Neuron (in vitro differentiated cells): ENCODE results near the gene PRPF19.

ENCODE experiments used
- H2AFZ ChIP-seq: one replicate; pipeline ENCODE4 v1.6.1; 2013; ENCODE audit warnings: low read depth, mild to moderate bottlenecking, inconsistent platforms, low read length, moderate library complexity
- H3K27me3 ChIP-seq: one replicate; pipeline ENCODE4 v1.6.1; 2013; ENCODE audit warnings: low read length; ENCODE audit not compliant: insufficient read depth
- H3K36me3 ChIP-seq: one replicate; pipeline ENCODE4 v1.6.1; 2013; ENCODE audit warnings: low read length; ENCODE audit not compliant: insufficient read depth
- H3K4me1 ChIP-seq: one replicate; pipeline ENCODE4 v1.6.1; 2013; ENCODE audit warnings: low read length; ENCODE audit not compliant: insufficient read depth
- H3K4me3 ChIP-seq: 2 replicates; pipeline ENCODE4 v1.5.1; 2013; ENCODE audit warnings: mild to moderate bottlenecking, low read length, moderate library complexity
- H3K9me3 ChIP-seq: one replicate; pipeline ENCODE4 v1.6.1; 2013; ENCODE audit warnings: low read length

Gene PRPF19

GRCh38 chr11:60924906-60925853 lies 18.8 kb upstream of the PRPF19 start:
- Histone ChIP-seq H3K9me3 (no peaks in the 10 kb centered on the region), H3K4me1 (peaks cover 21% of the 10 kb centered on the region)

GRCh38 chr11:60924110-60924905 lies 17.9 kb upstream of the PRPF19 start, which contains the start of gene TMEM132A:
Gene TMEM132A (plus strand): TSS chr11:60924460. CDS start chr11:60924634, 174 bp downstream.
- H2AFZ ChIP-seq: peak within 1 kb of the TSS; percentile 39
- H3K9me3 ChIP-seq: no peaks in the 10 kb centered on the region
- peaks cover 61% of the 10 kb centered on the region for H3K36me3 ChIP-seq
- H3K4me1 ChIP-seq: peaks cover 21% of the 10 kb centered on the region
- no peaks in the 10 kb centered on the region for H3K27me3 ChIP-seq
- peak within 1 kb of the TSS; percentile 80 for H3K4me3 ChIP-seq

More at GRCh38 chr11:60924906-60925853, 18.8 kb upstream of the PRPF19 start:
- Histone ChIP-seq H2AFZ (peak overlapping the region; percentile 39), H3K36me3 (peaks cover 61% of the 10 kb centered on the region), H3K4me3 (peak overlapping the region; percentile 80), H3K27me3 (no peaks in the 10 kb centered on the region)

- no peaks in the 10 kb centered on the region for H3K27me3 ChIP-seq
- no peaks in the 10 kb centered on the region for H3K9me3 ChIP-seq
- H3K36me3 ChIP-seq: peaks cover 58% of the 10 kb centered on the region
- H2AFZ ChIP-seq: no peak overlapping the region
- peak overlapping the region; percentile 80 for H3K4me3 ChIP-seq
- H3K4me1 ChIP-seq: peaks cover 21% of the 10 kb centered on the region
Observed at GRCh38 chr11:60923800-60924109, 17.4 kb upstream of the PRPF19 start.

GRCh38 chr11:60923326-60923725 lies 16.9 kb upstream of the PRPF19 start:
- Histone ChIP-seq H3K36me3 (peaks cover 54% of the 10 kb centered on the region), H3K4me3 (no peak overlapping the region), H3K4me1 (peaks cover 21% of the 10 kb centered on the region), H2AFZ (no peak overlapping the region), H3K27me3 (no peaks in the 10 kb centered on the region), H3K9me3 (no peaks in the 10 kb centered on the region)

- H3K4me3 ChIP-seq: no peak overlapping the region
- no peaks in the 10 kb centered on the region for H3K27me3 ChIP-seq
- H3K9me3 ChIP-seq: no peaks in the 10 kb centered on the region
- H2AFZ ChIP-seq: no peak overlapping the region
- peaks cover 21% of the 10 kb centered on the region for H3K4me1 ChIP-seq
- H3K36me3 ChIP-seq: peaks cover 51% of the 10 kb centered on the region
Observed at GRCh38 chr11:60922906-60923305, 16.5 kb upstream of the PRPF19 start.

GRCh38 chr11:60921777-60922335 lies 15.5 kb upstream of the PRPF19 start:
- Histone ChIP-seq H2AFZ (no peak overlapping the region), H3K27me3 (no peaks in the 10 kb centered on the region), H3K4me1 (peaks cover 21% of the 10 kb centered on the region), H3K36me3 (peaks cover 41% of the 10 kb centered on the region), H3K4me3 (no peak overlapping the region), H3K9me3 (no peaks in the 10 kb centered on the region)

GRCh38 chr11:60921259-60921658 lies 14.9 kb upstream of the PRPF19 start:
- peaks cover 39% of the 10 kb centered on the region for H3K36me3 ChIP-seq
- H3K27me3 ChIP-seq: no peaks in the 10 kb centered on the region
- H2AFZ ChIP-seq: no peak overlapping the region
- no peaks in the 10 kb centered on the region for H3K9me3 ChIP-seq
- no peak overlapping the region for H3K4me3 ChIP-seq
- peaks cover 18% of the 10 kb centered on the region for H3K4me1 ChIP-seq

- no peaks in the 10 kb centered on the region for H3K9me3 ChIP-seq
- no peak overlapping the region for H3K4me3 ChIP-seq
- peaks cover 39% of the 10 kb centered on the region for H3K36me3 ChIP-seq
- H3K27me3 ChIP-seq: no peaks in the 10 kb centered on the region
- H2AFZ ChIP-seq: no peak overlapping the region
- peaks cover 16% of the 10 kb centered on the region for H3K4me1 ChIP-seq
Observed at GRCh38 chr11:60919956-60920355, 13.6 kb upstream of the PRPF19 start.

- Histone ChIP-seq H3K9me3 (no peaks in the 10 kb centered on the region), H3K4me3 (no peak overlapping the region), H3K27me3 (no peaks in the 10 kb centered on the region), H2AFZ (no peak overlapping the region), H3K36me3 (peaks cover 39% of the 10 kb centered on the region), H3K4me1 (peaks cover 19% of the 10 kb centered on the region)
Observed at GRCh38 chr11:60919320-60919719, 12.9 kb upstream of the PRPF19 start.

- Histone ChIP-seq H3K4me1 (peaks cover 17% of the 10 kb centered on the region), H2AFZ (no peak overlapping the region), H3K9me3 (no peaks in the 10 kb centered on the region), H3K27me3 (no peaks in the 10 kb centered on the region), H3K36me3 (peaks cover 39% of the 10 kb centered on the region), H3K4me3 (no peak overlapping the region)
Observed at GRCh38 chr11:60918939-60919265, 12.5 kb upstream of the PRPF19 start.

GRCh38 chr11:60918251-60918938 lies 12.0 kb upstream of the PRPF19 start:
- no peak overlapping the region for H2AFZ ChIP-seq
- peaks cover 39% of the 10 kb centered on the region for H3K36me3 ChIP-seq
- no peaks in the 10 kb centered on the region for H3K9me3 ChIP-seq
- H3K4me1 ChIP-seq: peaks cover 16% of the 10 kb centered on the region
- H3K27me3 ChIP-seq: no peaks in the 10 kb centered on the region
- no peak overlapping the region for H3K4me3 ChIP-seq

GRCh38 chr11:60917267-60917666 lies 10.9 kb upstream of the PRPF19 start:
- H3K36me3 ChIP-seq: peaks cover 32% of the 10 kb centered on the region
- H3K4me1 ChIP-seq: peaks cover 27% of the 10 kb centered on the region
- no peak overlapping the region for H2AFZ ChIP-seq
- H3K9me3 ChIP-seq: no peaks in the 10 kb centered on the region
- H3K4me3 ChIP-seq: no peak overlapping the region
- no peaks in the 10 kb centered on the region for H3K27me3 ChIP-seq
